ENCODE data around the gene MPP2.
"Not testable (repeated sequence)": the region's sequence is repeated elsewhere in the genome, so short reads cannot be mapped to it uniquely, and the experiment has no call there.

Gene MPP2

GRCh38 chr17:43928609-43929008 is 21.3 kb upstream of the MPP2 start:
- no peak for DNase-seq (ENCODE audit: low read depth)

GRCh38 chr17:43927929-43928328 is 20.6 kb upstream of the MPP2 start:
- not testable (repeated sequence) for DNase-seq (ENCODE audit: low read depth)

GRCh38 chr17:43927060-43927864 is 19.9 kb upstream of the MPP2 start:
- DNase-seq (ENCODE audit: low read depth): no peak

GRCh38 chr17:43924558-43924957 is 17.2 kb upstream of the MPP2 start:
- no peak for DNase-seq (ENCODE audit: low read depth)

- DNase-seq (ENCODE audit: low read depth): no peak
Observed at GRCh38 chr17:43920500-43921095, 13.3 kb upstream of the MPP2 start.

- no peak for DNase-seq (ENCODE audit: low read depth)
Observed at GRCh38 chr17:43918026-43918389, 10.7 kb upstream of the MPP2 start.

GRCh38 chr17:43917348-43918025 is 10.2 kb upstream of the MPP2 start:
- no peak for DNase-seq (ENCODE audit: low read depth)

GRCh38 chr17:43917016-43917347 is 9.6 kb upstream of the MPP2 start:
- DNase-seq (ENCODE audit: low read depth): no peak

GRCh38 chr17:43916385-43916784 is 9.0 kb upstream of the MPP2 start:
- no peak for DNase-seq (ENCODE audit: low read depth)

GRCh38 chr17:43915559-43915958 is 8.2 kb upstream of the MPP2 start:
- no peak for DNase-seq (ENCODE audit: low read depth)

GRCh38 chr17:43914451-43914850 is 7.1 kb upstream of the MPP2 start:
- DNase-seq (ENCODE audit: low read depth): no peak

- no peak for DNase-seq (ENCODE audit: low read depth)
Observed at GRCh38 chr17:43913584-43913983, 6.2 kb upstream of the MPP2 start.

GRCh38 chr17:43912635-43913304 is 5.4 kb upstream of the MPP2 start:
- no peak for DNase-seq (ENCODE audit: low read depth)

GRCh38 chr17:43911904-43912303 is 4.6 kb upstream of the MPP2 start:
- DNase-seq (ENCODE audit: low read depth): no peak

- DNase-seq (ENCODE audit: low read depth): no peak
Observed at GRCh38 chr17:43909537-43910231, 2.3 kb upstream of the MPP2 start.

- DNase-seq (ENCODE audit: low read depth): peak; percentile 45
Observed at GRCh38 chr17:43907998-43908721, 824 bp upstream of the MPP2 start.

- no peak for DNase-seq (ENCODE audit: low read depth)
Observed at GRCh38 chr17:43906951-43907424, 348 bp downstream of the MPP2 start.

- DNase-seq (ENCODE audit: low read depth): peak; percentile 12
Observed at GRCh38 chr17:43905985-43906852, 1.1 kb downstream of the MPP2 start.

- DNase-seq (ENCODE audit: low read depth): no peak
Observed at GRCh38 chr17:43905400-43905984, 1.8 kb downstream of the MPP2 start.
